Skeletal muscle satellite cell (primary cell): ENCODE measurements around the gene ASB5. TPM values are rescaled to one million over a fixed set of nuclear protein-coding genes. Genes with fewer than 3 reads are reported as not detected.

Experiments
- H3K27me3 ChIP-seq: 2 replicates; pipeline ENCODE4 v1.7.0; 2013; ENCODE audit warnings: low read length; ENCODE audit not compliant: control insufficient read depth, insufficient read depth
- H3K36me3 ChIP-seq: 2 replicates; pipeline ENCODE4 v1.7.0; 2013; ENCODE audit warnings: mild to moderate bottlenecking, control low read depth, low read length; ENCODE audit not compliant: insufficient read depth
- H3K4me1 ChIP-seq: 2 replicates; pipeline ENCODE4 v1.7.0; 2013; ENCODE audit warnings: low read length; ENCODE audit not compliant: control insufficient read depth, insufficient read depth
- H3K4me2 ChIP-seq: 2 replicates; pipeline ENCODE4 v1.7.0; 2013; ENCODE audit warnings: mild to moderate bottlenecking, low read length
- H3K4me3 ChIP-seq: 2 replicates; pipeline ENCODE4 v1.7.0; 2013; ENCODE audit warnings: low read length
- H3K9ac ChIP-seq: 2 replicates; pipeline ENCODE4 v1.7.0; 2013; ENCODE audit warnings: mild to moderate bottlenecking, low read depth, low read length, moderate library complexity
- H3K9me3 ChIP-seq: replicated peaks from 2 replicates; pipeline ENCODE4 v1.7.0; 2013; ENCODE audit warnings: mild to moderate bottlenecking, control low read depth, low read length
- total RNA-seq: library from RNA; depleted of rRNA; stranded (reverse); fragments of >200 nt; gene quantifications from 2 replicates; pipeline ENCODE4 v1.2.3, GENCODE V29; 2012; rRNA removed

The ASB5 gene, protein sequence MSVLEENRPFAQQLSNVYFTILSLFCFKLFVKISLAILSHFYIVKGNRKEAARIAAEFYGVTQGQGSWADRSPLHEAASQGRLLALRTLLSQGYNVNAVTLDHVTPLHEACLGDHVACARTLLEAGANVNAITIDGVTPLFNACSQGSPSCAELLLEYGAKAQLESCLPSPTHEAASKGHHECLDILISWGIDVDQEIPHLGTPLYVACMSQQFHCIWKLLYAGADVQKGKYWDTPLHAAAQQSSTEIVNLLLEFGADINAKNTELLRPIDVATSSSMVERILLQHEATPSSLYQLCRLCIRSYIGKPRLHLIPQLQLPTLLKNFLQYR
- total RNA-seq: 12.2 and 29.1 TPM in 2 replicates

GRCh38 chr4:176268963-176269362 lies at the start of gene ASB5:
TSS of gene ASB5 (minus strand) at chr4:176269222. CDS start at chr4:176269108, 114 bp downstream.
- Histone ChIP-seq H3K4me3 (peak within 1 kb of the TSS; percentile 73), H3K36me3 (peaks cover 30% of the 10 kb centered on the region), H3K9me3 (no peaks in the 10 kb centered on the region), H3K4me2 (peak within 1 kb of the TSS; percentile 80), H3K4me1 (peaks cover 53% of the 10 kb centered on the region), H3K9ac (peak within 1 kb of the TSS; percentile 89), H3K27me3 (no peaks in the 10 kb centered on the region)

DNA sequence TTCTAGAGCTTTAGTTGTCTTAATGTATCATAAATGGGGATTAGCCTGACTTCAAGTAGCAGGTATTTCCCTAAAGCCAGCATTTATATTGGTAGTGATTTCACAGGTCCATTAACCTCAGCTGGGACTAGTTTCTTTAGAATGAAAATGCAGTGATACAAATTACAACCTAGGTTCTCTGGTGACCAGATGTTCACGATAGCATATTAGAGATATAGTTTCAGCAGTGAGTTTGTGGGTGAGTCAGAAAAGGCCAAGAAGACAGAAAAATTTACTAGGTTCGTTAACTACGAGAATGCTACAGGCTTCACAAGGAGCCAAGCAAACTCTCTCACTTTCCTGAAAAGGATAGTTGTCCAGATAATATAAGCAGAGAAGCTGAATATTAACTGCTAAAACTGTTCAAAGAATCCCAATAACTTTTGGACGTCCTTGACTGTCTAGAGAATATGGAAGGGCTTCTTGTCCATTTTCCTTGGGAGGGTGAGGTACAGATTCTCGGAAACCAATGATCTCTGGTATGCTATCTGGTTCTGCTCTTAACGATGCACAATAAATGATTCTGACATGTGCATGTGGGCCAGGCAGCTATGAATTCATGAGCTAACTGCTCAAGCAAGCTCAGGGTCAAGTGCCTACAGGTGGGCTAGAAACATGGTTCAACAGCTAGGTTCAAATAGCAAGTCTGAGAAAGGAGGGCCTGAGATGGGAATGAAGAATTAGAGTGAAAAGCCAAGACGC lies 44.7 kb upstream of the ASB5 start:
- Histone ChIP-seq H3K27me3 (no peaks in the 10 kb centered on the region), H3K36me3 (no peaks in the 10 kb centered on the region), H3K4me3 (no peak overlapping the region), H3K4me1 (peaks cover 5% of the 10 kb centered on the region), H3K9ac (no peak overlapping the region), H3K4me2 (no peak overlapping the region), H3K9me3 (no peaks in the 10 kb centered on the region)

GRCh38 chr4:176309772-176310171 lies 40.8 kb upstream of the ASB5 start:
- Histone ChIP-seq H3K9me3 (no peaks in the 10 kb centered on the region), H3K4me1 (peaks cover 4% of the 10 kb centered on the region), H3K9ac (no peak overlapping the region), H3K27me3 (no peaks in the 10 kb centered on the region), H3K4me2 (no peak overlapping the region), H3K4me3 (no peak overlapping the region), H3K36me3 (no peaks in the 10 kb centered on the region)

DNA sequence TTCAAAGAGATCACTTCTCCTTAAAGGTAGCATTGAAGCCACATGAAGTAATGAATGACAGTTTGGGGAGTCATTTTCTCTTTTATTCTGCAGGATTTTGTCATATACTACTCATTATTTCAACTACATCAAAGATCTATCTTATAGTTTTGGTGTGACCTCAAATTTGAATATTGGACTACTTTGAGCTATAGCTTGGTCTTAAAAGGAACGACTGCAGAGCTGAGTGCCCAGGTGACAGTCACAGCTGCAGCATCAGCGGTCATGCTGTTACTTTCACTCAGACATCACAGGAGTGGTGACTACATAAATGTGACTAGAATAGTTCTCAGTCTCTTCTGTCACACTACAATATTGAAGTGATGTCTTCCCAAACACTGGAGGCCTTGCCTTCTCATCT lies 40.0 kb upstream of the ASB5 start:
- H3K27me3 ChIP-seq: no peaks in the 10 kb centered on the region
- H3K4me2 ChIP-seq: no peak overlapping the region
- H3K9me3 ChIP-seq: no peaks in the 10 kb centered on the region
- no peak overlapping the region for H3K9ac ChIP-seq
- peaks cover 4% of the 10 kb centered on the region for H3K4me1 ChIP-seq
- H3K4me3 ChIP-seq: no peak overlapping the region
- H3K36me3 ChIP-seq: no peaks in the 10 kb centered on the region

GRCh38 chr4:176308441-176308840 lies 39.4 kb upstream of the ASB5 start:
- H3K9me3 ChIP-seq: no peaks in the 10 kb centered on the region
- H3K4me1 ChIP-seq: peaks cover 4% of the 10 kb centered on the region
- H3K36me3 ChIP-seq: no peaks in the 10 kb centered on the region
- no peak overlapping the region for H3K4me3 ChIP-seq
- no peak overlapping the region for H3K4me2 ChIP-seq
- H3K27me3 ChIP-seq: no peaks in the 10 kb centered on the region
- no peak overlapping the region for H3K9ac ChIP-seq

DNA sequence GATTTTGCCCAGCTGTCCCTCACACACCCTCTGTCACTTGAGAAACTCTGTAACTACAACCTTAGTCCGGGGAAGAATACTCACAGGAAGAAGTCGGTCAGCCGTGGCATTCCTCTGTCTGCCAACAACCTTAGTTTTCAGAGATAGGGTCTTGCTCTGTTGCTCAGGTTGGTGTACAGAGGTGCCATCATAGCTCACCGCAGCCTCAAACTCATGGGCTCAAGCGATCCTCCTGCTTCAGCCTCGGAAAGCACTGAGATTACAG lies 38.6 kb upstream of the ASB5 start:
- no peaks in the 10 kb centered on the region for H3K27me3 ChIP-seq
- no peaks in the 10 kb centered on the region for H3K9me3 ChIP-seq
- peaks cover 6% of the 10 kb centered on the region for H3K4me1 ChIP-seq
- H3K9ac ChIP-seq: no peak overlapping the region
- no peaks in the 10 kb centered on the region for H3K36me3 ChIP-seq
- no peak overlapping the region for H3K4me2 ChIP-seq
- H3K4me3 ChIP-seq: no peak overlapping the region

GRCh38 chr4:176306837-176307665 lies 38.0 kb upstream of the ASB5 start:
- Histone ChIP-seq H3K4me2 (no peak overlapping the region), H3K4me1 (peaks cover 10% of the 10 kb centered on the region), H3K27me3 (no peaks in the 10 kb centered on the region), H3K4me3 (no peak overlapping the region), H3K36me3 (no peaks in the 10 kb centered on the region), H3K9me3 (no peaks in the 10 kb centered on the region), H3K9ac (no peak overlapping the region)

DNA sequence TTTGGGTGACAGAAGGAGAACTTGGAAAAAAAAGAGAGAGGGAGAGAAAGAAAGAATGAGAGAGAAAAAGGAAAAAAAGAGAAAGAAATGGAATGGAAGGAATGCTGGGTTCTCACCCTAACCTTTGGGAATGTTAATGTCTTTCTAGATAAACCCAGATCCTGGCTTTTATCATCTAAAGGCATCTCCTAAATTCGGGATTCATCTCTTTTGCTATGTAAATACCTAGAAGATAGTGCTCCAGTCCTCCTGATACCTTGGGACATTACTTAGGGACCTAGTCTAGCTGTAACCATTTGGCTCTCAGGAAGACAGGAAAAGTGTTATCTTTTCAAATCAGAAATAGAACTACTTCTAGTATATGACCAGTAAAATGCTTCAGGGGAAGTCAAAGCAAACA lies 34.9 kb upstream of the ASB5 start:
- Histone ChIP-seq H3K4me2 (no peak overlapping the region), H3K27me3 (no peaks in the 10 kb centered on the region), H3K36me3 (no peaks in the 10 kb centered on the region), H3K4me1 (peaks cover 11% of the 10 kb centered on the region), H3K9ac (no peak overlapping the region), H3K4me3 (no peak overlapping the region), H3K9me3 (no peaks in the 10 kb centered on the region)

DNA sequence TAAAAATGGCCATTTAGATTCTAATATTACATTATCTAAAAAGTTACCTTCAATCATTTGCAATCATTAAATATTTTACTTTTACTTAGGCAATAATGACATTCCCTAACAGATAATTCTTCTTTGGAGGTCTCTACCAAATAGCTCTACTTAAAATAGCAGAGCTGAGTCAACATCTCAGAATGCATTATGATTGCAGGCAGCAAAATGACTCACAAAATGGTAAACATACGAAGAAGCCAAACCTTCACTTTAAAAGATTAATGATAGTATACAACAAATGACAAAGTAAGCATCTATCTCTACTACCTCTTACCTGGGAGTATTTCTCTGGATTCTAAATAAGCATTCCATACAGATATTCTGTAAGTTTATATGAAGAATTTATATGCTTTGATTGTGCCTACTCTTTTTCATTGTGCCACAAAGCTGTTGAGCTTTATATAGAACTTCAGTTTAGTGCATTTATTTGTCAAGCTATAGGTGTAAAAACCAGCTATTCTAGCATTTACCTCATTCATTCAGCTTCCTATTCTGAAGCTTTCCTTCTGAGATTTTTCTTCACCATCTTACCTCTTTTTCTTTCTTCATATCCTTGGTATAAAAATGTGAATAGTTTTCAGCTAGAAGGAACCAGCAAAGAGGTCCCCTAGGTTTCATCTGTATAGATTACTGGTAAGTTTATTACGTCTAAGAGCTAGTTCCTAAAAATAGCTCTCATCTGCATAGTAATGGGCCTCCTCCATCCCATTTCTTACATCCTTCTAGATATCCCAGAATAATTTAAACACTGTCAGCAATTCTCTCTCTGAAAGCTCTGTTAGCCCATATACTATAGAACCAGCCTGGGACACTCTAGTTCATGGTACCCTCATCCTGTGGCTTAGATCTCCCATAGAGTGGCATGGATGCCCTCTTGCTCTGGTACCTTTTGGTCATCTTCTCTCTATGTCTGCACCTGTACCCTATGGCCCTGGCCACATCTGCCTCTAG lies 33.6 kb upstream of the ASB5 start:
- Histone ChIP-seq H3K4me1 (peaks cover 11% of the 10 kb centered on the region), H3K36me3 (no peaks in the 10 kb centered on the region), H3K9ac (no peak overlapping the region), H3K9me3 (no peaks in the 10 kb centered on the region), H3K4me3 (no peak overlapping the region), H3K4me2 (peak overlapping the region; percentile 39), H3K27me3 (no peaks in the 10 kb centered on the region)

- Histone ChIP-seq H3K36me3 (no peaks in the 10 kb centered on the region), H3K27me3 (no peaks in the 10 kb centered on the region), H3K9me3 (no peaks in the 10 kb centered on the region), H3K9ac (no peak overlapping the region), H3K4me3 (no peak overlapping the region), H3K4me1 (peaks cover 11% of the 10 kb centered on the region), H3K4me2 (no peak overlapping the region)
These were observed 31.5 kb upstream of the ASB5 start for GRCh38 chr4:176300565-176300964.

DNA sequence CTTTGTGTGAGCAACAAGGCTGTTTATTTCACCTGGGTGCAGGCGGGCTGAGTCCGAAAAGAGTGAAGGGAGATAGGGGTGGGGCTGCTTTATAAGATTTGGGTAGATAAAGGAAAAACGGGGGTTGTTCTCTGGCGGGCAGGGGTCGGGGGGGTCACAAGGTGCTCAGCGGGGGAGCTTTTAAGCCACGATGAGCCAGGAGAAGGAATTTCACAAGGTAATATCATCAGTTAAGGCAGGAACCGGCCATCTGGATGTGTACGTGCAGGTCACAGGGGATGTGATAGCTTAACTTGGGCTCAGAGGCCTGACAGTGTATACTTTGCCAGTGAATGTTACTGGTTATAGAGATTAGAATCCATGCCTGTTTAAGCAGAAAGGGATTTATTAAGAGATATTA lies 31.0 kb upstream of the ASB5 start:
- H3K4me2 ChIP-seq: no peak overlapping the region
- H3K4me1 ChIP-seq: peaks cover 11% of the 10 kb centered on the region
- no peak overlapping the region for H3K9ac ChIP-seq
- H3K27me3 ChIP-seq: no peaks in the 10 kb centered on the region
- H3K9me3 ChIP-seq: no peaks in the 10 kb centered on the region
- H3K4me3 ChIP-seq: no peak overlapping the region
- no peaks in the 10 kb centered on the region for H3K36me3 ChIP-seq
